IMR-90 (cell line): ENCODE measurements around the gene IFI27L1.

Source experiments
- MXI1 ChIP-seq: IDR thresholded peaks from 2 replicates; pipeline ENCODE4 v1.6.1; 2012; ENCODE audit warnings: low read depth, mild to moderate bottlenecking, low read length, moderate library complexity, borderline replicate concordance
- POLR2A ChIP-seq: IDR thresholded peaks from 2 replicates; pipeline ENCODE4 v1.6.1; 2012; ENCODE audit warnings: mild to moderate bottlenecking, low read depth, low read length
- RAD21 ChIP-seq: IDR thresholded peaks from 2 replicates; pipeline ENCODE4 v1.6.1; 2012; ENCODE audit warnings: low read length, improper control_type of control experiment
- SMC3 ChIP-seq: fragments of 150-350 bp; IDR thresholded peaks from 2 replicates; pipeline ENCODE4 v1.6.1; 2016; ENCODE audit warnings: low read depth, mild to moderate bottlenecking, antibody characterized with exemption, low read length, moderate library complexity

DNA sequence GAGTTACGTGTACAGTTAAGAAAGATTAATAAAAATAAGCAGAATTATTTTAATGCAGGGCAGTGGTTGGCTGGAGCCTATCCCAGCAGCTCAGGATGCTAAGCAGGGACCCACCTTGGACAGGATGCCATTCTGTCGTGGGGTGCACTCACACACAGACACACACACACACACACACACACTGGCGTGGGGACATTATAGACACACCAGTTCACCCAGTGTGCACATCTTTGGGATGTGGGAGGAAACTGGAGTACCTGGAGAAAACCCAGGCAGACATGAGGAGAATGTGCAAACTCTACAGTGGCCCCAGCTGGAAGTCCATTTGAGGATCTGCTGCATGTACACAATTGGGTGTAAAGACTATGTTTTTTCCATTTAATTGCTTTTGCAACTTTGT, 61.1 kb downstream of the IFI27L1 start:
- TF ChIP-seq RAD21 (no peak), POLR2A (no peak), SMC3 (no peak), MXI1 (no peak)
